OCI-LY3 (cell line): ENCODE data around the gene SCYGR7.

ENCODE experiments used
- CTCF ChIP-seq: fragments of 200-600, 300-600 bp; sonication (generic); IDR thresholded peaks from 2 replicates; pipeline ENCODE4 v1.5.1; 2014; ENCODE audit warnings: antibody characterized with exemption, low read length, low read depth
- EZH2phosphoT487 ChIP-seq: fragments of 200-600 bp; shearing (Covaris generic); IDR thresholded peaks from 2 replicates; pipeline ENCODE4 v1.6.1; 2018; ENCODE audit warnings: antibody characterized with exemption, mixed run types, low read depth

DNA sequence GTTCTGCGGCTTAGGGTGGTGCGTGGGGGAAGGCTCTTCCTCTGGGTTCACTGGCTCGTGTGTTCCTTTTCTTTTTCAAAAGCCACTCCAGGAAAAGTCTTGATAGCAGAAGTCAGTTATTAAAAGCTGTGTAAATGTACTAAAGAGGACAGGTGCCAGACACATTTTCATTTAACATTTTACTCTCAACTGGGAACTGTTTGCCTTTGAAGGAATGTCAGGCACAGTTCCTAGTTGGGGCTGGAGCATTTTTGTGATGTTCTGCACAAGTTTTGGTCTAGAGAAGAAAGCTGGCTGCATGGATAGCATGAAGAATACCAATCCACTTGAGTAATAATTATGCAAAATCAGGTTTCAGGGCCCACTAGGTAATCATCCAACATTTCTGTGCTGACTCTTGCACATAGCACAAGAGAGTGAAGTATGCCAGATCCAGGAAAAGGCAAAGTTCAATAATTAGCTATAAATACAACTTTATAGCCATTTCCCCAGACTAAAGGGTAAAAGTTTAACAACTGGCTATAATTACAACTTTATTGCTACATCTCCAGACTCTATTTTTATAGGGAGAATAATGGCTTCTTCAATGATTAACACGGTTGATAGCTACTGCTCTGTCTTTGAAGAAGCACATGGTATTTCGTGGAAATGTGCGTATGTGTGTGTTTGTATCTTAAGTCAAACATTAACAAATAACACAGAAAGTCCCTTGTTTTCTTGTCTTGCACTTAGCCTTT lies 33.8 kb downstream of the SCYGR7 start:
- no peak for TF ChIP-seq CTCF
- no peak for TF ChIP-seq EZH2phosphoT487
